ENCODE data around the gene EMC9. TPM values are rescaled to one million over a fixed set of nuclear protein-coding genes. Genes with fewer than 3 reads are reported as not detected.

EMC9 gene
- polyA plus RNA-seq, 1 experiment, result 13.3 TPM

DNA sequence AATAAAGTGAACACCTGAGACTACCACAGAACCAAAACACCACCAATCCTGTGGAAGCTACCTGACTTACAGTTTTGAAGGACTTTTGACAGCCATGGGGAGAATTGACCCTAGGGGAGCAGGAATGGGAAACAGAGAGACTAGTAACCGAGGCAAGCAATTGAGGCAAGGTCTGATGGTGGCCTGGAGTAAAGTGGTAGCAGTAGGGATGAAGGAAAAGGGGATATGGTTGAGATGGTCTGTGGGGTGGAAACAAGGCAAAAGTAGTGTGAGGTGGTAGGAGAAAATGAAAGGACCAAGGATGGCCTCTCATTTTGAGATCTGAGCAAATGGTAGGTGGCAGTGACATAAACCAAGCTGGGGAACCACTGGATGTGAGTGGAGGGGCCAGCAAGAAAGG, 15.4 kb upstream of the EMC9 start:
- no peaks in the 10 kb centered on the region for H3K27me3 ChIP-seq (ENCODE audit: control insufficient read depth, insufficient read depth, low read length)
- no peak overlapping the region for H3K4me3 ChIP-seq (ENCODE audit: low read depth, low read length)
- peaks cover 40% of the 10 kb centered on the region for H3K36me3 ChIP-seq (ENCODE audit: control insufficient read depth, insufficient read depth, low read length)
- ChIA-PET POLR2A (interaction anchor here (0.6 kb wide), 1 partner anchor 12 kb away, joined by 6 read pairs; no protein-coding TSS in a partner anchor), CTCF (interaction anchor here (1.5 kb wide), 1 partner anchor 42 kb away, joined by 3 read pairs; the partner anchor contains the start of genes DCAF11 and NRL)
- TF ChIP-seq, protein P1, sequence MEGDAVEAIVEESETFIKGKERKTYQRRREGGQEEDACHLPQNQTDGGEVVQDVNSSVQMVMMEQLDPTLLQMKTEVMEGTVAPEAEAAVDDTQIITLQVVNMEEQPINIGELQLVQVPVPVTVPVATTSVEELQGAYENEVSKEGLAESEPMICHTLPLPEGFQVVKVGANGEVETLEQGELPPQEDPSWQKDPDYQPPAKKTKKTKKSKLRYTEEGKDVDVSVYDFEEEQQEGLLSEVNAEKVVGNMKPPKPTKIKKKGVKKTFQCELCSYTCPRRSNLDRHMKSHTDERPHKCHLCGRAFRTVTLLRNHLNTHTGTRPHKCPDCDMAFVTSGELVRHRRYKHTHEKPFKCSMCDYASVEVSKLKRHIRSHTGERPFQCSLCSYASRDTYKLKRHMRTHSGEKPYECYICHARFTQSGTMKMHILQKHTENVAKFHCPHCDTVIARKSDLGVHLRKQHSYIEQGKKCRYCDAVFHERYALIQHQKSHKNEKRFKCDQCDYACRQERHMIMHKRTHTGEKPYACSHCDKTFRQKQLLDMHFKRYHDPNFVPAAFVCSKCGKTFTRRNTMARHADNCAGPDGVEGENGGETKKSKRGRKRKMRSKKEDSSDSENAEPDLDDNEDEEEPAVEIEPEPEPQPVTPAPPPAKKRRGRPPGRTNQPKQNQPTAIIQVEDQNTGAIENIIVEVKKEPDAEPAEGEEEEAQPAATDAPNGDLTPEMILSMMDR (IDR thresholded peaks at IDR 0.05; ENCODE audit: insufficient read depth, low read depth, low read length), result no peak
- DNase-seq (ENCODE audit: low read depth), result no peak

DNA sequence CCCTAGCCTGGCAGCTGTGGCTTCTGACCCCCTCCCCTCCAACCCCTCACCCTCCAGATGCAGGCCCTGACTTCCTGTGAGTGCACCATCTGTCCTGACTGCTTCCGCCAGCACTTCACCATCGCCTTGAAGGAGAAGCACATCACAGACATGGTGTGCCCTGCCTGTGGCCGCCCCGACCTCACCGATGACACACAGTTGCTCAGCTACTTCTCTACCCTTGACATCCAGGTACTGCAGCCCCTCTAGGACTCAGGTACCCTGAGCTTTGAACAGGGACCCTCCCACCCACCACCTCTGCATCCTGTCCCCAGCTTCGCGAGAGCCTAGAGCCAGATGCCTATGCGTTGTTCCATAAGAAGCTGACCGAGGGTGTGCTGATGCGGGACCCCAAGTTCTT, 13.7 kb upstream of the EMC9 start:
- no peaks in the 10 kb centered on the region for H3K27me3 ChIP-seq (ENCODE audit: control insufficient read depth, insufficient read depth, low read length)
- H3K36me3 ChIP-seq (ENCODE audit: control insufficient read depth, insufficient read depth, low read length), result peaks cover 51% of the 10 kb centered on the region
- ChIA-PET POLR2A (no interaction called here), CTCF (interaction anchor here (1.0 kb wide), 1 partner anchor 20 kb away, joined by 3 read pairs; no protein-coding TSS in a partner anchor)
- no peak overlapping the region for H3K4me3 ChIP-seq (ENCODE audit: low read depth, low read length)
- no peak for DNase-seq (ENCODE audit: low read depth)
- TF ChIP-seq, protein P1 (IDR thresholded peaks at IDR 0.05; ENCODE audit: insufficient read depth, low read depth, low read length), result no peak

DNA sequence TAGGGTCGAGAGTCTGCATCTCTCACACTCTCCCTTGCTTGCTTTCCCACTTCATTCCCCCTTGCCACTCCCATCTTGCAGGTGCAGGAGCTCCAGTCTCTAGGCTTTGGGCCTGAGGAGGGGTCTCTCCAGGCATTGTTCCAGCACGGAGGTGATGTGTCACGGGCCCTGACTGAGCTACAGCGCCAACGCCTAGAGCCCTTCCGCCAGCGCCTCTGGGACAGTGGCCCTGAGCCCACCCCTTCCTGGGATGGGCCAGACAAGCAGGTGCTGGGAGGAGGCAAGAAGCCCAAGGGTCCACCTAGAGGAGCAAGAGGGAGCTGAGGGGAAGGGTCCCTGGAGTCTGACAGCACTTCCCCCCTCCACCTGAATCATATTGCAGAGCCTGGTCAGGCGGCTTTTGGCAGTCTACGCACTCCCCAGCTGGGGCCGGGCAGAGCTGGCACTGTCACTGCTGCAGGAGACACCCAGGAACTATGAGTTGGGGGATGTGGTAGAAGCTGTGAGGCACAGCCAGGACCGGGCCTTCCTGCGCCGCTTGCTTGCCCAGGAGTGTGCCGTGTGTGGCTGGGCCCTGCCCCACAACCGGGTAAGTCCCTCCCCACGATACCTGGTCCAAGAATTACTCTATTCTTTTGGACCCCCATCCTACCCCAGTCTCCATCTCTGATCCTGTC, 10.2 kb upstream of the EMC9 start:
- TF ChIP-seq, protein P1 (IDR thresholded peaks at IDR 0.05; ENCODE audit: insufficient read depth, low read depth, low read length), result no peak
- ChIA-PET POLR2A (interaction anchor here (1.2 kb wide), 1 partner anchor 10 kb away, joined by 3 read pairs; the partner anchor contains the start of gene IRF9), CTCF (interaction anchor here (1.8 to 4.0 kb wide), 2 partner anchors 9 to 61 kb away, joined by 8 to 35 read pairs; partner anchors contain the start of gene IRF9)
- Histone ChIP-seq H3K4me3 (ENCODE audit: low read depth, low read length) (no peak overlapping the region), H3K27me3 (ENCODE audit: control insufficient read depth, insufficient read depth, low read length) (no peaks in the 10 kb centered on the region), H3K36me3 (ENCODE audit: control insufficient read depth, insufficient read depth, low read length) (peaks cover 40% of the 10 kb centered on the region)
- no peak for DNase-seq (ENCODE audit: low read depth)

DNA sequence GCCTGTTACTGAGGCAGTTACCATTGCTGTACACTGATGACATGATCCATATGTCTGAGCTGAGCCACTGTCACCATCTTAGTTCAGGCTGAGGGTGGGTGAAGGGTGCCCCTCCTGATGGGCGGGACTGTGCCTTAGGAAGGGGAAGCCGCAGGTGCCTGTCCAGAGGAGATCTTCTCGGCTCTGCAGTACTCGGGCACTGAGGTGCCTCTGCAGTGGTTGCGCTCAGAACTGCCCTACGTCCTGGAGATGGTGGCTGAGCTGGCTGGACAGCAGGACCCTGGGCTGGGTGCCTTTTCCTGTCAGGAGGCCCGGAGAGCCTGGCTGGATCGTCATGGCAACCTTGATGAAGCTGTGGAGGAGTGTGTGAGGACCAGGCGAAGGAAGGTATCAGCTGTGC, 9.6 kb upstream of the EMC9 start:
- CTCF ChIA-PET, result interaction anchor here (0.6 to 4.0 kb wide), 6 partner anchors 10 to 588 kb away, joined by 3 to 35 read pairs (median 4); partner anchors contain the start of gene IRF9
- POLR2A ChIA-PET, result interaction anchor here (1.2 kb wide), 1 partner anchor 10 kb away, joined by 3 read pairs; the partner anchor contains the start of gene IRF9
- Histone ChIP-seq H3K36me3 (ENCODE audit: control insufficient read depth, insufficient read depth, low read length) (peaks cover 36% of the 10 kb centered on the region), H3K4me3 (ENCODE audit: low read depth, low read length) (no peak overlapping the region), H3K27me3 (ENCODE audit: control insufficient read depth, insufficient read depth, low read length) (no peaks in the 10 kb centered on the region)
- no peak for DNase-seq (ENCODE audit: low read depth)
- TF ChIP-seq, protein P1 (IDR thresholded peaks at IDR 0.05; ENCODE audit: insufficient read depth, low read depth, low read length), result no peak

DNA sequence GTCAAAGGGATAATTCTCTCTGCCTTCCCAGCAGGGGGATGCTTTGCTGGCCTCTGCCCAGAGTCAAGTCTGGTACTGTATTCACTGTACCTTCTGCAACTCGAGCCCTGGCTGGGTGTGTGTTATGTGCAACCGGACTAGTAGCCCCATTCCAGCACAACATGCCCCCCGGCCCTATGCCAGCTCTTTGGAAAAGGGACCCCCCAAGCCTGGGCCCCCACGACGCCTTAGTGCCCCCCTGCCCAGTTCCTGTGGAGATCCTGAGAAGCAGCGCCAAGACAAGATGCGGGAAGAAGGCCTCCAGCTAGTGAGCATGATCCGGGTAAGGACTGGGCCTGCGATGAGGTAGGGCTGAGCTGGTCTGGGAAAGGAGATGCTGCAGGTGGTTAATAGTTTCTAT, 9.2 kb upstream of the EMC9 start:
- TF ChIP-seq, protein P1 (IDR thresholded peaks at IDR 0.05; ENCODE audit: insufficient read depth, low read depth, low read length), result no peak
- Histone ChIP-seq H3K27me3 (ENCODE audit: control insufficient read depth, insufficient read depth, low read length) (no peaks in the 10 kb centered on the region), H3K4me3 (ENCODE audit: low read depth, low read length) (no peak overlapping the region), H3K36me3 (ENCODE audit: control insufficient read depth, insufficient read depth, low read length) (peaks cover 32% of the 10 kb centered on the region)
- CTCF ChIA-PET, result interaction anchor here (0.6 to 4.0 kb wide), 5 partner anchors 10 to 587 kb away, joined by 3 to 35 read pairs (median 3); partner anchors contain the start of gene IRF9
- POLR2A ChIA-PET, result interaction anchor here (1.2 kb wide), 1 partner anchor 11 kb away, joined by 3 read pairs; the partner anchor contains the start of gene IRF9
- no peak for DNase-seq (ENCODE audit: low read depth)

Measured in BJ (cell line).